ENCODE results near the gene HRH1.

- TF ChIP-seq, protein P1, sequence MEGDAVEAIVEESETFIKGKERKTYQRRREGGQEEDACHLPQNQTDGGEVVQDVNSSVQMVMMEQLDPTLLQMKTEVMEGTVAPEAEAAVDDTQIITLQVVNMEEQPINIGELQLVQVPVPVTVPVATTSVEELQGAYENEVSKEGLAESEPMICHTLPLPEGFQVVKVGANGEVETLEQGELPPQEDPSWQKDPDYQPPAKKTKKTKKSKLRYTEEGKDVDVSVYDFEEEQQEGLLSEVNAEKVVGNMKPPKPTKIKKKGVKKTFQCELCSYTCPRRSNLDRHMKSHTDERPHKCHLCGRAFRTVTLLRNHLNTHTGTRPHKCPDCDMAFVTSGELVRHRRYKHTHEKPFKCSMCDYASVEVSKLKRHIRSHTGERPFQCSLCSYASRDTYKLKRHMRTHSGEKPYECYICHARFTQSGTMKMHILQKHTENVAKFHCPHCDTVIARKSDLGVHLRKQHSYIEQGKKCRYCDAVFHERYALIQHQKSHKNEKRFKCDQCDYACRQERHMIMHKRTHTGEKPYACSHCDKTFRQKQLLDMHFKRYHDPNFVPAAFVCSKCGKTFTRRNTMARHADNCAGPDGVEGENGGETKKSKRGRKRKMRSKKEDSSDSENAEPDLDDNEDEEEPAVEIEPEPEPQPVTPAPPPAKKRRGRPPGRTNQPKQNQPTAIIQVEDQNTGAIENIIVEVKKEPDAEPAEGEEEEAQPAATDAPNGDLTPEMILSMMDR (IDR thresholded peaks at IDR 0.05; ENCODE audit: low read length): no peak
- TF ChIP-seq EZH2 (IDR thresholded peaks at IDR 0.05; ENCODE audit: borderline replicate concordance, low read length): no peak
Observed at GRCh38 chr3:11137627-11137959, 16.7 kb upstream of the HRH1 start.
